ENCODE results near the gene PPM1H.

PPM1H gene

DNA sequence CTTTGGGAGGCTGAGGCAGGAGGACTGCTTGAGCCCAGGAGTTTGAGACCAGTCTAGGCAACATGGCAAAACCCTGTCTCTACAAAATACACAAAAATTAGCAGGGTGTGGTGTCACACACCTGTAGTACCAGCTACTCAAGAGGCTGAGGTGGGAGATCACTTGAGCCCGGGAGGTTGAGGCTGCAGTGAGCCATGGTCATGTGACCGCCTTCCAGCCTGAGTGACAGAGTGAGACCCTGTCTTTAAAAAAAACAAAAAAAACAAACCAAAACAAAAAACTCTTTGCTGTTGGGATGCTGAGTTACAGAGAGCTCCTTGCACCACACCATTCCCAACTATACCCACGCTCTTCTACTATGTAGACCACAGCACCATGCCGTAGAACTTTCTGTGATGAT is 221.2 kb downstream of the PPM1H start:
- DNase-seq (ENCODE audit: low read depth in 2 of 2), result no peak

DNA sequence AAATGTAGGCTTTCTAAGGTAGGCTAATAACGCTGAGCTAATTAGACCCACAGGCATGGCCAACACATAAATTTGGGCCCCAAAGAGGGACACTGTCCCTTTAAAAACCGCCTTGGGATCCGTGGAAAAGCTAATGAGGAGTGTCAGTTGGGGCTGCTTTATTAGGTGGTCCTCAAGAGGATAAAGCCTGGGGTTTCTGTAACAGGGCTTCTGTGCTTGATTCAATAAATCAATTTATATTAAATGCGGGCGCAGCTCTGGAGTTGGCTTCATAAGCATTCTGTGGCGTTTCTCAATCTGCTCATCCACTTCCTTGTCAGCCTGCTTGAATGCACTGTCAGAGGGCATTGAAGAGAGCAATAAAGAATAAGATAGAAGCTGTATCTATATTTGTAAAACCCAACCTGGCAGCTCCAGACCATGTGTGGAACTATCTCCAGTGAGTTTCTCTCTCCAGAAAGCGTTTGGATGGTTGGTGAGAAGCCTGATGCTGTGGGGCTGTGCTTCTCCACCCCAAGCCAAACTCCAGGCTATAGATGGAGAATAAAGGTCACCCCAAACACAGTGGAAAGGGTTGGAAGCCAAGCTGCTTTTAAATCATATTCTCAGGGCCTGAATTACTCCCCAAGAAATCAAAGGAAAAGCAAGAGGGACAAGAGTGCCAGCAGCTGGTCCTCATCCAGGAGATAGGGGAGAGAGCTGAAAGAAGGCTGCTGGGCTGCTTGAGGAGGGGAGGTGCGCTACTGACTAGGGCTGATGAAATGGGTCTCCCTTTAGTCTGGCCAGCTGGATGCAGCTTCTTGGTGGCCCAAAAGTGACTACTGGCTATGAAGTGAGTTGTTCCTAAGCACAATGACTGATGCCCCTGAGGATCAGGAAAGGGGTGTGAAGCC is 222.0 kb downstream of the PPM1H start:
- no peak for DNase-seq (ENCODE audit: low read depth in 2 of 2)

DNA sequence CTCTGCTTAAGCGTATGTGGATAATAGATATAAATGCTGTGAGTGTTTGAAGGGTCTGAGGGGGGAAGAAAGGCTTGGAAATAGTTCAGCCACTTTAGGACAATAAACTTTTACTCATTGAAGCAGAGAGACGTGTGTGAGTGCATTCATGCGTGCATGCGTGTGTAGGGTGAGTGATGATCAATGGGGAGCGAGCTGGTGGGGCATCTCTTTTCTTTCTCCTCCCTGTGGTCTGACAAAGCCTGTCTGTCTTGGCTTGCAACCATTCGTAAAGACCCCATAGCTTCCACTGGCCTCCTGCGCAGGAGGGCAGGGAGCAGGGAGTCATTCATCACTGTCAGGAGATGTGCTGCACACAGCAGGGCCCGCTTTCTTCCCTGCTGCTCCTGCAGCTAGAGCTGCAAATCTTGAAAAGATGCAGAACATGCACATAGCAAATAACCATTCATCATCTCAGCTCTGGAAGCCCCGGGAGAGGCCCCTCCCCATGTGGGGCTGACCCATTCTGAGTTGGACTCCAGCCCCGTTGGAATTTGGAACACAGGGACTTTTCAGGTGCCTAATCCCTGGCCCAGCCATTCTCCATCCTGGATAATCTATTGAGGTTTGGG is 223.2 kb downstream of the PPM1H start:
- DNase-seq (ENCODE audit: low read depth in 2 of 2), result no peak

DNA sequence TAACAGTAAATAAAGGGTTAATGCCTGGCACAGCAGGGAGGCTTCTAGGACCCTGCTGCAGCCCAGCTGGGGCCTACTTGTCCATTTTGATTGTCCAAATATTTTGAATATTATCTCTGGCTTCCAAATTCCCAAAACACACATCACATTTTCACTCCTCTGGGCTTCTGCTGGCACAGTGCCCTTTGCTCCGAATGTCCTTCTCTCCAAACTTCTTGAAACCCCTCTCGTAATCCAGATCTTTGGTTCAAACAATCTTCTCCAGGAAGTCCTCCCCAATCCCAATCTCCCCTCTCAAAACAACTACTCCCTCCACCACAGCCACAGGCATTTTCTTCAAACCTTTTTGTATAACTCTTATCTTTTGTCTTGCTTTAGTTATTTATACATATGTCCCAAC is 225.6 kb downstream of the PPM1H start:
- DNase-seq (ENCODE audit: low read depth in 2 of 2), result no peak

DNA sequence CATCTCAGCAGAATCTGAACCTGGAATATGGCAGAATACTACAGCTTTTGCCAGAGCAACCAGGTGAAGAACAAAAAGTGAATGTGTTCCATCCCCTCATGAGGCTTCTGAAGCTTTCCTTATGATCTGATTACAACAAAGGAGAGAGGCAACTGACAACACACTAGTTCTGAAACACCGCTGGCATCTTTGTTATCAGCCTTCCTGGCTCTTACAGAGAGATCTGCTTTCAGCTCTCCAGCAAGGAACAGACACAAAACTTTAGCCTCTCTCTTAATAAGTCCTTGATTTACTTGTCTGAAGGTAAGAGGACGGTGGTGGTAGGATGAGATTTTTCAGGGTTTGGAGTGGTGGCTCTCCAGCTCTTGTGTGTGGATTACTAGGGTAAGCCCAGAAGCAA is 227.0 kb downstream of the PPM1H start:
- no peak for DNase-seq (ENCODE audit: low read depth in 2 of 2)

DNA sequence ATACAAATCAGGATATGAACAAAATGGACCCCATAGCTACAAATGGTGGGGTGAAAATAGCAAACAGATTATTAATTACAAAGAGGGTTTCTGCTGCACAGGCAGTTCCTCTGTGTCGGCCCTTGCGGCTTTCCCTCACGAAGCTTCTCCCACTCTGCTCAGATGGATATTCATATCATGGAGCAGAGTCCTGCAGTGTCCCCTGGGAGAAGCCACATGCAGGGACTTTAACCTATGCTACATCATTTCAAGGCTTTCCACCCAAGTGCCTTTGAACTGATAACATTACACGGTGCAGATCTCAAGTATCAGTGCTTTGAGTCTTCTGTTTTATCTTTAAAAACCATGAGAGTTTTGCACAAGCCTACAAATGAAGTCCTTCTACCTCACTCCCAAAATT is 229.1 kb downstream of the PPM1H start:
- DNase-seq (ENCODE audit: low read depth in 2 of 2), result no peak

DNA sequence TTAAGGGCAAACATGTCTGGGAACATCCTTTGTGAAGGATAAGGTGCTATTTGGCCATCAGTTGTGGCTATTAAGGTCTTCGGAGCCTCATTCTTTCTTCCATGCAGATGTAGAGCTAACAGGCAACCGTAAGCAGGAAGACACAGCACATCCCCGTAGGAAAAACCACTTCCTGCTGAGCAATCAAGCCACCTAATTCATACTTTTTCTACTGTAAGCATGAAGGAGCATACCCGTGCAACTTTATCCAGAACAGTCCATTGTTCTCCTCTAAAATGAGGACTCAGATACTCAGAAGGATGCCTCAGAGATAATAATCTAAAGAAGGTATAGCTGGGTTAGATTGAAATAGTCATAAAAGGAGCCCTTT is 232.0 kb downstream of the PPM1H start:
- DNase-seq (ENCODE audit: low read depth in 2 of 2), result no peak

DNA sequence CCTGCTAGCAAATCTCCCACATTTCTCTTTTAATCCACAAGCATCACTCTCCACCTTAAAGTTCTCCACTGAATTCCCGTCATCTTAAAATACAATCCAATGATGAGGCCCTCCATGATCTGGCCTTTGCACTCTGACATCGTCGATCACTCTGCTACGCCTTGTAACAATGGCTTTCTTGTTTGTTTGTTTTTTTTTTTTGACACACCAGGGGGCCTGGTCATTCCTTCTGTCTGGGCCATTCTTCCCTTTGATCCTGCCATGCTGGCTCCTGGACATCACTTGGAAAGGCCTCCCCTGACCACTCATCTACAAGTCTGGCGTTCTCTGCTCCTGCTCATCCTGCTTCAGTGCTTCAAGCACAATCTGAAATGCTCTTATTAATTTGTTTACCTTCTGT is 233.5 kb downstream of the PPM1H start:
- no peak for DNase-seq (ENCODE audit: low read depth in 2 of 2)

DNA sequence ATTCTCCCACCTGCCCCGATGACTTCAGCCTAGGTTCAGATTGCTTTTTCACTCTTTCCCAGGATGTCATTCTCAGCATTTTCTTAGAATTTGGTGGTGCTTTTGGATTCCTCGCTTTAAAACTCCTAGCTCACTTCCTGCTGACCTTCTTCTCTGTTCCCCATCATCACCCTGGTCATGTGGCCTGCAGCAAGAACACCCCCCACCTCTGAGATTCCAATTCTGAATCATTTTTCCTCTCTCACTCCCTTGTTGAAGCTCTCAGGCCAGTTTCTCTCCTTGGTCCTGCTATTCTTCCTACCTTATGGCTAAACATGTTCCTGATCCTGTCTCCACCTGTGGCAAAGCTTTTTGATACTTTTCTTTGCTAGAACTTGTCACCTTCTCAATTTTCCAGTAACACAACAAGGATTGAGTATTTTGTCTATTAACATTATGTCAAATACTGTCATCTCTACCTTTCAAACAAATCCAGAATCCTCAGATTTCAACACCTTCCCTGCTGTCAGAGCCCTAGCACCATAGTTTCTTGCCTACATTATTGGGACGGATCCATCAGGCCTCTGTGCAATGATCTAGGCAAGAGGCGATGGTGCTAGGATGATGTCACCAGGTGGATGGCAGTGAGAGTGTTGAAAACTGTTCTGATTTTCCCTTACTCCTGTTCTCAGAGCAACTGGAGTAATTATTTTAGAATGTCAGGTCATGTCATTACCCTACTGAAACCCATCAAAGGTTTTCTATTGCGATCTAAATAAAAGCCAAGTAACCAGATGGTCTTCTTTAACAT is 234.7 kb downstream of the PPM1H start:
- DNase-seq (ENCODE audit: low read depth in 2 of 2), result no peak

DNA sequence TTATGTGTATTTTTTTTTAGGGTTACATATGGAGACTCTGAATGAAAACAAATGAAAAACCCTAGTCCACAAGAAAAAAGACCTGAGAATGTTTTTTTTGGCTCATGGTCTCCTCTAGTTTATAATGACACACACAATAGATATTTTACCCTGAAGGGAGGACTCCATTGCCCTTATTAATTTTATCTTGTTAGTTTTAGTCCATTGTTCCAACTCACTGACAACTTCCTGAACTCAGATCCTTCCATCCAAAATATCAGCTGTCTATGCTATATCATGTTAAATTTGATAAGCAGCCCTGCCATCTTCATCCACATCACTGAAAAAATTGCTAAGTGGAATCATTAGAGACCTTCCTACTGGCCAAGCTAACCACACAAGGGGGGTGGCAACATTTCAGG is 236.2 kb downstream of the PPM1H start:
- no peak for DNase-seq (ENCODE audit: low read depth in 2 of 2)

DNA sequence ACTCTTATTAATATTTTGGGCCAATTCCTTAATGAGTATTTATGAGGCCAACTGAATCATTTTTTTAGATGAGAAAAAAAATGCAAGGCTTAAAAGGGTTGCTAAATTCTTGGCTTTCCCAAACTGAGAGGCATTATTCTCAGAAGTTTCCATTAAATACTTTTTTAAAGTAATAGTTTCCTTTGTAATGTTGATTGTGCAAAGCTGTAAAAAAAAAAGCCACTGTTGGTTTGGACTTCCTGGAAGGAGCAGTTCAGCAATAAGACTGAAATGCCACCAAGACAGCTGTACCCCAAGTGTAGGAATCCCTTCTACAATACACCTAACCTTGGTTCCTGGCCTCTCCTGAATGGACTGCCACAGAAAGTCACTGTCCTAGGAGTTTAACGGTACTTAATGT is 237.1 kb downstream of the PPM1H start:
- DNase-seq (ENCODE audit: low read depth in 2 of 2), result no peak

DNA sequence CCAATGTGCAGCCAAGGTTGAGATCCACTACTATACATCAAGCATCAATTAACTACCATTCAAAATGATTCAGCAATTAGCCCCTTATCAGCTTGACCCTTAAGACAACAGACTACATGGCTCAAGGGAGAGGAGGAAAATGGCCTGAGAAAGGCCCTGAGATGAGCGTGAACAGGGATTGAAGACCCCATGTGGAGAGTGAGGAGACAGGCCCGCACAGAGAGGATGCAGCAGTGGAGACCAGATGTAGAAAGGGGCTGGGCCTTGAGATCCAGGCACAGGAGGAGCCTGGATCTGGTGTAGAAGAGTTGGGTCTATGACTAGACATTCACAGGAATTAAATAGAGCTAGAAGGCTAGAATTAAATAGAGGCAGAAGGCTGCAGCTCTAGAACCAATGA is 239.3 kb downstream of the PPM1H start:
- no peak for DNase-seq (ENCODE audit: low read depth in 2 of 2)

DNA sequence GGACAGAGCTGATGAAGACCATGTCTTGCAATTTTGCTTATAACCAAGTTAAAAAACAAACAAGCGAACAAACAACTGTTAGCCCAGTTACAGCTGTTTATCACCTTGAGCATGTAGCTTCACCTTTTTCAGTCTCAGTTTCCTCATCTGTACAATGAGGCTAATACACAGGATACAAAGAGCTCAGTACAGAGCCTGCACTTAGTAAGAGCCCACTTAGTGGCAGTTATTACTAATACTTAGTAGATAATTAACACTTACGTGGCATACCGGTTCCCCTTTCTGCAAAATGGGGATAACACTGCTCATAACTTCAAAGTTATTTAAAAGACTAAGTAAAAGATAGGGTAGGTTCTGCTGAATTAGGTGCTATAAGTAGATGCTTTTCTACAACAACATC is 240.3 kb downstream of the PPM1H start:
- DNase-seq (ENCODE audit: low read depth in 2 of 2), result no peak

DNA sequence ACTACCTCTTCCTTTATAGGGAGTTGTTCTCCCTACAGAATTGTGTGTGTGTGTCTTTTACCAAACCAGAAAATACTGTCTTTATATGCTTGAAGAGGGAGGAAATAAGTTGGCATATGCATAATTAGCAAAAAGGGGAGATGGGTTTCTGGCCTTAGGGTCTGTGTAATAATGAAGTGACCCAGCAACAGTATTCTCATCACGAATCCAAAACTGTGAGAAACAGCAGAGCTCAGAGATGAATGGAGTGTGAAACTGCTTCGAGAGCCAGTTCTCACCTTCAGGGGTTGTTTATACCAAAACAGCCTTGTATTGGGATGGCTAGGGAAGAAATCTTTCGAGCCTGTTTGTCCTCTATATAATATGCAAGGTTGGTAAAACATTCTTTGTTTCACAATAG is 240.8 kb downstream of the PPM1H start:
- DNase-seq (ENCODE audit: low read depth in 2 of 2), result no peak

DNA sequence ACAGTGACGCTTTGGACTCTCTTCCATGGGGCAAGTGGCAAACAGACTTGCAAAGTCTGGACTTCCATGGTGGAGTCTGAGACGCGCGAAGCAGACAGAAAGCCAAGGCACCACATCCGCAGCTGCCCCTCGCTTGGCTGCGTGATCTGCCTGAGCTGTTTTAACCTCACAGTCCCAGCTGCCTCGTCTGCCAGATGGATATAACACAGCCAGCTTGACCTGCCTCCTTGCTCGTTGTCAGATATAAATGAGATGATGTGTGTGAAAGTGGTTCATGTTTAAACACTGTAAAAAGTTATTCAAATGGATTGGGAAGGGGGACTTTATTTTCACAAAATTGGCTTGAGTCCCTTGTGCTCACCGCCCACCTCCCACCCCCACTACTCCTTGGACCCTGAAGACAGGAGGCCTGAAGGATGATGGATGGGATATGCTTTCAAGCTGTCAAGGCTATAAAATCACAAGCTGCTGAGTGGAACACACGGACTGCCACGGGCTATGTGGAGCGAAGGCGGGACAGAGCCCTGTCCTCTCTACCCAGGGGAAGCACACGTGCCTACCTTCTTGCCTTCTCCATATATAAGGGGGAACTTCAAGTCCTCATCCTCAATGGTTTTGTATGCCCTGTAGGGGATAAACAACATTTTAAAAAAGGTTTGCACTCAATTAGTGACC is 241.4 kb downstream of the PPM1H start:
- DNase-seq (ENCODE audit: low read depth in 2 of 2), result no peak

DNA sequence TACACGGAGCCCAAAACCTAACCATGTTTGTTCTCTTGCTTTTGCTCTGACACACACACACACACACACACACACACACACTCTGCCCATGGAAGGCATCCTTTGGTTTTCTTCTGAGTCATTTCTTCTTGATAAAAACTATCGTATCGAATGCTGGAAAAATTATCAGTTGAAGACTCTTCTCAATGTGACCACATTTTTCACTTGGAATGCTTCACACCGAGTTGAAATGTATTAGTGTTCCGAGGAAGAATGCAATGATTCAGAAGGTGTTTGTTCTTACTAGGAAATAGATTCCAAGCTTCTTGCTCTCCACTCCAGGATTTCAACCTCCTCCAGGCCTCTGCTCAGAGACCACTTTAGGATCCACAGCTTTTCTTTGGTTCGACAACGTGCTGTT is 242.1 kb downstream of the PPM1H start:
- no peak for DNase-seq (ENCODE audit: low read depth in 2 of 2)

DNA sequence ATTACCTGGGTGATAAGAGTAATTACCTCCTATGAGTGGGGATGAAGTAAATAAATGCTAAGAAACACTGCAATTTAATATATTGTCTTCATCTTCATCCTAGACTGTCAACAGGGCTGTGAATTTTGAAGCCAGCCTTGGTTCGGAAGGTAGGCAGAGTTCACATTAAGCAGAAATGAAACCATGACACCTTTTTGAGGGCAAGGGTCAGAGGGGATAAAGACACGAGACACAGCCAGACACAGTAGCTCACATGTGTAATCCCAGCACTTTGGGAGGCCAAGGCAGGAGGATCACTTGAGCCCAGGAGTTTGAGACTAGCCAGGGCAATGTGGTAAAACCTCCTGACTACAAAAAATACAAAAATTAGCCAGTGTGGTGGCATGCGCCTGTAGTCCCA is 243.6 kb downstream of the PPM1H start:
- no peak for DNase-seq (ENCODE audit: low read depth in 2 of 2)

DNA sequence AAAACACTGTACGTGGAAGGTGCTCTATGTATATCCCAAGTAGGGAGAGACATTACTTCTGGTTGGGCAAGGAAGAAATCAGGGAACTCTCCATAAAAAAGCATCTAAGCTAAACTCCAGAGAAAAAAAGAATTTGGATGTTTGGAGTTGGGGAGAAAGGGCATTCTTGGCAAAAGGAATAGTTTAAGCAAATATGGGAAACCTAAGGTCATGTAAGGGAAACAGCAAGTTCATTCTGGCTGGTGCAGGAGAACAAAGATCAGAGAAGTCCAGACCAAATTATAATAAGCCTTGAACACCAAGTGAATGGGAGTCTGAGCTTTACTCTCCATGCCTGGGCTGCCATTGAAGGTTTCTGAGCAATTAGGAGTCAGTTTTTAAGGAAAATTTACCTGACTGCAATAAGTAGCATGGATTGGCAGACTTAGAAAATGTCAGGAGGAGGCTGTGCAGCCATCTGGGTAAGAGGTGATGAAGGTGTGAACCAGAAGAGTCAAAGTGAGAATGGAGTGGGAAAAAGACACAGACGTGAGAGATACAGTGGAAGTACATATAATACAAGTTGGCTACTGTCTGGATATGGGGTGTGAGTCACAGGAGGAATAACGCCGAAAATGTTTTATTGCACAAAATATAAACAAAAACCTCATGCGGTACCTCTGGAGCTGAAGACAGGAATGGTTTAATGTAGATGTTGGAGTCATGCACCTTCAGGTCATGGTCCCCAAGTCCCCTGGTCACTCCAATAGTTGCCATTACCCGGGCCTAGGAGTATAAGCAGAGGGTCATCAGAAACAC is 245.7 kb downstream of the PPM1H start:
- DNase-seq (ENCODE audit: low read depth in 2 of 2), result no peak

DNA sequence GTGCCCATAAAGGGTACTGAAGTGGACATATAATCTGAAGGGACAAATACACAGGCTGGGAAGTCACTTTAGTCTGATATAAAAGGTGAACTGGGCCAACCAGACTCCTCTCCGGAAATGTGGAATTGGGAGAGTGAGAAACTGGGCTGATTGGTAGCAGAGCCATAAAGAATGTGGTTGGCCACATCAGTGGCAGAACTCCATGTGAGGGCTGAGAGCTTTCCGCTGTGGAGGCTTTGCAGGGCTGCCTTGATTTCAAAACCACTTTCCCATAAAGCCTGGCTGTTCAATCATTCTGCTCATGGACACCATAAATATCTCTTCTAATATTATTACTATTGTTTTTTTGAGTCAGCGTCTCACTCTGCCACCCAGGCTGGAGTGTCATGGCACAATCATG is 248.0 kb downstream of the PPM1H start:
- no peak for DNase-seq (ENCODE audit: low read depth in 2 of 2)

DNA sequence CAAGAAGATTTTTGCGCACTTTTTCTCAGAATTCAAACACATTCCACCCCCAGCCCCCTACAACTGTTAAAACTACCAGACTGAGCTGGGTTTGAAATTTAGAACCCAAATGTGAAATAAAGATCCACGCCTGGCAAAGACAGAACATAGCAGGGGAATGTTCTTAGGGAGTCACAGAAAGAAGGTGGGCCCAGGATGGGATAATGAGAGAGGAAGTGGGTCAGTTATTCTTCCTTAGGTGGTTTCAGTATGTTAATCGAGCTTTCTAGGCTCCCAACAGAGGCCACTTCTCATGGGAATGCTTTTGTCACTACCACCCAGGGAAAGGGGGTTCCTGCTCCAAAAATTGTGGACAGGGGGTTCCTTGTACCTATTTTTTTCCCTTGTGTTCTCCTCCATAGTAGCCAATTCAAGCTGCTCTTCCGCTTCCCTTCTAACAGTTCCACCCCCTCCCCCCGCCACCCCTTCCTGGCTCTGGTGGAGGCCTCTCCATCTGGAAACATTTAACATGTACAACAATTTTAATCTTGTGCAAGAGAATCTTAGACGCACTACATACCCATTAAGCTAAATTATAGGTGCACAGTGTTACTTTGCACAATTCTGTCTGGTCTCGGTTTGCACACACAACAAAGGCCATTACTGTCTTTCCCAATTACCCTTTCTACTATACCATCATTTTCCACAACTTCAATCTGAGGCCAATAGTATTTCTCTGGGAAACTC is 250.2 kb downstream of the PPM1H start:
- DNase-seq (ENCODE audit: low read depth in 2 of 2), result no peak
